GM23338 (cell line): ENCODE results near the gene GPR89B. TPM values are rescaled to one million over a fixed set of nuclear protein-coding genes. Genes with fewer than 3 reads are reported as not detected.
"Not testable (repeated sequence)": the region's sequence is repeated elsewhere in the genome, so short reads cannot be mapped to it uniquely, and the experiment has no call there.

ENCODE experiments used
- ATAC-seq: fragments of 200-7000 bp; cut with Tn5 transposase; 3 replicates; pipeline ENCODE4 v1.9.1; 2020
- DNase-seq: peaks from one replicate; pipeline ENCODE4 v3.0.0-alpha.2; 2015; ENCODE audit warnings: low spot score
- H2AFZ ChIP-seq: fragments of 200-600 bp; sonication (generic); 2 replicates; pipeline ENCODE4 v1.8.0; 2016; ENCODE audit warnings: antibody characterized with exemption, mild to moderate bottlenecking, moderate library complexity
- H3F3A ChIP-seq: fragments of 200-600 bp; sonication (generic); replicated peaks from 2 replicates; pipeline ENCODE4 v1.8.0; 2017; ENCODE audit warnings: antibody characterized with exemption, mixed run types, low read depth
- H3K27ac ChIP-seq: fragments of 200-600 bp; sonication (generic); 2 replicates; pipeline ENCODE4 v1.6.1; 2016; ENCODE audit warnings: low read depth
- H3K27me3 ChIP-seq: fragments of 200-600 bp; sonication (generic); 2 replicates; pipeline ENCODE4 v1.8.0; 2016; ENCODE audit warnings: mild to moderate bottlenecking, mixed run types, moderate library complexity; ENCODE audit not compliant: insufficient read depth
- H3K36me3 ChIP-seq: fragments of 200-600 bp; sonication (generic); 2 replicates; pipeline ENCODE4 v1.8.0; 2016; ENCODE audit warnings: mild to moderate bottlenecking; ENCODE audit not compliant: insufficient read depth
- H3K4me1 ChIP-seq: fragments of 200-600 bp; sonication (generic); 2 replicates; pipeline ENCODE4 v1.8.0; 2016; ENCODE audit warnings: mild to moderate bottlenecking, moderate library complexity; ENCODE audit not compliant: insufficient read depth
- H3K4me2 ChIP-seq: fragments of 200-600 bp; sonication (generic); 2 replicates; pipeline ENCODE4 v1.7.1; 2017; ENCODE audit warnings: mixed run types
- H3K4me3 ChIP-seq: fragments of 200-600 bp; sonication (generic); 2 replicates; pipeline ENCODE4 v1.6.1; 2016; ENCODE audit warnings: mixed run types
- H3K79me2 ChIP-seq: fragments of 200-600 bp; sonication (generic); replicated peaks from 2 replicates; pipeline ENCODE4 v1.8.0; 2017; ENCODE audit warnings: mild to moderate bottlenecking; ENCODE audit not compliant: insufficient read depth
- H3K9me2 ChIP-seq: fragments of 200-600 bp; sonication (generic); 2 replicates; pipeline ENCODE4 v1.8.0; 2017; ENCODE audit not compliant: insufficient read depth
- H4K20me1 ChIP-seq: fragments of 200-600 bp; sonication (generic); replicated peaks from 2 replicates; pipeline ENCODE4 v1.8.0; 2017; ENCODE audit warnings: mild to moderate bottlenecking; ENCODE audit not compliant: insufficient read depth
- H3K27ac Mint-ChIP-seq: 2 replicates; pipeline ENCODE4 v1.8.0; 2020; ENCODE audit warnings: inconsistent platforms, mild to moderate bottlenecking, moderate library complexity, mixed read lengths
- H3K27me3 Mint-ChIP-seq: 3 replicates; pipeline ENCODE4 v1.8.0; 2022; ENCODE audit warnings: low read depth, mild to moderate bottlenecking, moderate library complexity, mixed read lengths, inconsistent platforms; ENCODE audit not compliant: insufficient read depth, poor library complexity
- H3K36me3 Mint-ChIP-seq: 3 replicates; pipeline ENCODE4 v1.8.0; 2021; ENCODE audit warnings: low read depth, mild to moderate bottlenecking, inconsistent platforms, moderate library complexity, mixed read lengths
- H3K4me1 Mint-ChIP-seq: 3 replicates; pipeline ENCODE4 v1.8.0; 2020; ENCODE audit warnings: mild to moderate bottlenecking, inconsistent platforms, mixed read lengths
- H3K4me3 Mint-ChIP-seq: 3 replicates; pipeline ENCODE4 v1.8.0; 2021; ENCODE audit warnings: moderate library complexity, mild to moderate bottlenecking, inconsistent platforms, mixed read lengths
- H3K9me3 Mint-ChIP-seq: 3 replicates; pipeline ENCODE4 v1.8.0; 2020; ENCODE audit warnings: moderate library complexity, mild to moderate bottlenecking, inconsistent platforms, mixed read lengths
- CREB1 ChIP-seq: fragments of 250-450 bp; sonication (Bioruptor Pico); IDR thresholded peaks from 2 replicates; pipeline ENCODE4 v1.5.0; 2020; ENCODE audit warnings: low read depth, mild to moderate bottlenecking, moderate library complexity
- CTCF ChIP-seq, 2 experiments: fragments of 200-600 bp in 1 of 2; sonication (generic) in 1 of 2; conservative IDR thresholded peaks; 2 replicates each; pipeline versions ENCODE4 v1.5.1 to v1.6.1; 2016 to 2017; ENCODE audit warnings: antibody characterized with exemption in 2 of 2, low read depth in 2 of 2, mild to moderate bottlenecking in 2 of 2, moderate library complexity in 1 of 2
- EZH2 ChIP-seq: fragments of 200-600 bp; sonication (generic); IDR thresholded peaks from one replicate; pipeline ENCODE4 v1.8.0; 2017; ENCODE audit warnings: antibody characterized with exemption, mild to moderate bottlenecking, low read depth; ENCODE audit not compliant: unreplicated experiment
- EZH2phosphoT487 ChIP-seq: fragments of 200-600 bp; sonication (generic); IDR thresholded peaks from one replicate; pipeline ENCODE4 v1.8.1; 2018; ENCODE audit warnings: antibody characterized with exemption; ENCODE audit not compliant: unreplicated experiment
- JUNB ChIP-seq: IDR thresholded peaks from one replicate; pipeline ENCODE4 v1.6.1; 2016; ENCODE audit warnings: antibody characterized with exemption; ENCODE audit not compliant: unreplicated experiment
- NANOG ChIP-seq: IDR thresholded peaks from 2 replicates; pipeline ENCODE4 v1.6.1; 2016; ENCODE audit warnings: antibody characterized with exemption, borderline replicate concordance
- POLR2AphosphoS5 ChIP-seq: IDR thresholded peaks from 2 replicates; pipeline ENCODE4 v1.6.1; 2016; ENCODE audit warnings: antibody characterized with exemption, low read depth
- REST ChIP-seq: IDR thresholded peaks from one replicate; pipeline ENCODE4 v1.6.1; 2018; ENCODE audit warnings: antibody characterized with exemption; ENCODE audit not compliant: unreplicated experiment
- STAT1 ChIP-seq: IDR thresholded peaks from one replicate; pipeline ENCODE4 v1.6.1; 2016; ENCODE audit warnings: antibody characterized with exemption; ENCODE audit not compliant: unreplicated experiment
- ZNF114 ChIP-seq: fragments of 250-450 bp; sonication (Bioruptor Pico); IDR thresholded peaks from 2 replicates; pipeline ENCODE4 v1.5.0; 2020; ENCODE audit warnings: mild to moderate bottlenecking, moderate library complexity
- ZNF331 ChIP-seq: fragments of 250-450 bp; sonication (Bioruptor Pico); IDR thresholded peaks from 2 replicates; pipeline ENCODE4 v1.5.0; 2020; ENCODE audit warnings: low read depth, mild to moderate bottlenecking, moderate library complexity
- long read RNA-seq: library from polyadenylated mRNA; unstranded; transcript quantifications from one replicate; pipeline ENCODE4 v2.0.0, GENCODE V29; 2020; ENCODE audit not compliant: unreplicated experiment
- polyA plus RNA-seq: library from polyadenylated mRNA; unstranded; fragments of >200 nt; fragmentation: Nextera tagmentation; extraction: Ambion mirVana; gene quantifications from 2 replicates; pipeline ENCODE4 v1.2.1, GENCODE V29; 2016
- total RNA-seq: library from RNA; depleted of rRNA; stranded (reverse); fragments of >200 nt; shearing (Covaris generic); gene quantifications from 2 replicates; pipeline ENCODE4 v1.2.3, GENCODE V29; 2014; rRNA removed

The GPR89B gene
- total RNA-seq (25.7 and 27.7 TPM in 2 replicates), polyA plus RNA-seq (25.7 and 30.5 TPM in 2 replicates)
- long read RNA-seq, transcript GPR89B-201 (14 exons, 1,934 nt) = major isoform, 13 of 25 reads
- long read RNA-seq, partial matches to known transcripts = 3 of 25 reads
- long read RNA-seq, other reads (novel, unspliced or antisense) = 8 of 25 reads

GRCh38 chr1:147928236-147929132 is at the start of gene GPR89B:
Gene GPR89B (plus strand): TSS chr1:147928420. CDS start chr1:147928537, 117 bp downstream.
- not testable (repeated sequence) for H3K27me3 ChIP-seq, H3K36me3 Mint-ChIP-seq, H3F3A ChIP-seq, H4K20me1 ChIP-seq, H3K9me2 ChIP-seq, H2AFZ ChIP-seq, H3K4me1 ChIP-seq, H3K9me3 Mint-ChIP-seq, H3K27me3 Mint-ChIP-seq, H3K36me3 ChIP-seq
- peak within 1 kb of the TSS; percentile 81 for H3K4me3 Mint-ChIP-seq
- DNase-seq = peak; percentile 95
- peaks cover 18% of the 10 kb centered on the region for H3K79me2 ChIP-seq
- peak within 1 kb of the TSS; percentile 84 for H3K4me3 ChIP-seq
- TF ChIP-seq CREB1 = peak; percentile 78
- TF ChIP-seq POLR2AphosphoS5 = peak; percentile 92
- H3K27ac ChIP-seq = 0 out of 2 replicates have a peak within 1 kb of the TSS, but pooled peaks have one; percentile 59
- H3K4me2 ChIP-seq = peak within 1 kb of the TSS; percentile 73
- H3K4me1 Mint-ChIP-seq = peaks cover 26% of the 10 kb centered on the region
- H3K27ac Mint-ChIP-seq = peak within 1 kb of the TSS; percentile 86
- ATAC-seq = peak; percentile 98

GRCh38 chr1:147879911-147880310 is 48.3 kb upstream of the GPR89B start:
- H3F3A ChIP-seq = no peaks in the 10 kb centered on the region
- H3K36me3 Mint-ChIP-seq = peaks cover 8% of the 10 kb centered on the region; the same call in 2 of the 3 replicates
- TF ChIP-seq ZNF114 (CRISPR knock-in tag) = no peak
- TF ChIP-seq EZH2 = no peak
- no peak for TF ChIP-seq JUNB
- TF ChIP-seq CTCF (conservative IDR thresholded peaks at IDR 0.05; ENCODE audit: low read depth in 2 of 2) = no peak
- TF ChIP-seq STAT1 = no peak
- TF ChIP-seq POLR2AphosphoS5 = no peak
- no peak for TF ChIP-seq EZH2phosphoT487
- TF ChIP-seq ZNF331 (CRISPR knock-in tag) = no peak
- TF ChIP-seq NANOG = no peak
- TF ChIP-seq CREB1 = no peak
- no peak for TF ChIP-seq REST

More at GRCh38 chr1:147879911-147880310, 48.3 kb upstream of the GPR89B start:
- Mint-ChIP-seq H3K27me3 (peaks cover 2% of the 10 kb centered on the region), H3K27ac (no peak overlapping the region), H3K4me1 (peaks cover 5% of the 10 kb centered on the region), H3K4me3 (no peak overlapping the region), H3K9me3 (peaks cover 12% of the 10 kb centered on the region)
- Histone ChIP-seq H4K20me1 (no peaks in the 10 kb centered on the region), H3K4me1 (no peaks in the 10 kb centered on the region), H2AFZ (no peak overlapping the region), H3K4me2 (no peak overlapping the region), H3K79me2 (no peaks in the 10 kb centered on the region), H3K27me3 (no peaks in the 10 kb centered on the region), H3K27ac (no peak overlapping the region), H3K9me2 (peaks cover 7% of the 10 kb centered on the region), H3K4me3 (no peak overlapping the region), H3K36me3 (0 out of 2 replicates have a peak, but pooled peaks cover 7% of the 10 kb centered on the region)
- ATAC-seq = no peak
- no peak for DNase-seq
